ENCODE data around the gene MAP3K13.
A peak's percentile ranks its signal among the peaks of the same experiment; 100 is the strongest.

GRCh38 chr3:185362850-185363661, at the start of gene MAP3K13:
- TF ChIP-seq REST (IDR thresholded peaks at IDR 0.05; ENCODE audit: insufficient read depth in 1 of 2, low read depth in 2 of 2, low read length in 2 of 2): no peak
- TF ChIP-seq POLR2AphosphoS5 (IDR thresholded peaks at IDR 0.05; ENCODE audit: low read depth, low read length): peak; percentile 23; the same call in 1 of the 2 replicates
- TF ChIP-seq TAF1 (IDR thresholded peaks at IDR 0.05; ENCODE audit: borderline replicate concordance, insufficient read depth, low read length): 0 out of 2 replicates have a peak, but pooled peaks have one; percentile 27
- TF ChIP-seq SIN3A (IDR thresholded peaks at IDR 0.05; ENCODE audit: borderline replicate concordance, insufficient read depth, low read length): no peak
- TF ChIP-seq FOXP2 (optimal IDR thresholded peaks at IDR 0.05; ENCODE audit: borderline replicate concordance, extremely low read depth, extremely low read length, insufficient read depth): peak; percentile 17
